ENCODE measurements around the gene TK2. TPM values are rescaled to one million over a fixed set of nuclear protein-coding genes. Genes with fewer than 3 reads are reported as not detected.

The TK2 gene
- total and polyA plus RNA-seq, 9 of the 15 experiments (the other 6 are each of a cell fraction or from before 2014, with no cell fraction given): 1.1 to 10.2 (median 5.3) TPM

DNA sequence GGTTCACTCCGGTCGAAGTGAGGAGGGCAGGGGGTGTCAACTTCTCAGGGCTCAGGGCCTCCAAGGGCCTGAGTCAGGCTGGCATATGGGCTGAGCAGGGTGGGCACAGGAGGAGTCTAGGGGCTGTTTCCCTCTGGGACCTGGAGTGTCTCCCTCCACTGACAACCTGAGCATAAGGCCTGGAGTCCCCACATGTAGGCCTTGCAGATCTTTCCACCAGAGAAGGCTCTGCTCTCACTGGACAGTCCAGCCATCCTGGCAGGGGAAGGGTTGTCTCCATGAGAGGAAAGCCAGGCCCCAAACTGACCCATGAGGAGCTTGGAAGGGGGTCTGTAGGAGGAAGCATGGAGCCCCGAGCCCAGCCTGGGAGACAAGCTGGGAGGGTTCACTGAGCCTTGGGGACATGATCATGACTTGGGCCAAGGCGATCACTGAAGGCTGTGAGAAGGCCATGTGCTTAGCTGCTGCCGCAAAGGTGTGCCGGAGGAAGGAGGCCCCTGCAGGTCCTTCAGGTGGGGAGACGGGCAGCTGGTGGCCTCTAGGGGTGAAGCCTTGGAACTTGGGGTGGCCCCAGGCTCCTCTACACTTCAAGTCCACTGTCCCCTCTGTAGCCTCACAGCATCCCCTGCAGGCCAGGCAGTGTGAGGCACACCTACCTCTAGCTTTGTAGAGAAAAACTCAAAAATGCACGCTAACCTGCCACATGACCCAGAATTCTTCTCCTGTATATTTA lies 39.2 kb upstream of the TK2 start (continued):
- TF ChIP-seq, protein P1, sequence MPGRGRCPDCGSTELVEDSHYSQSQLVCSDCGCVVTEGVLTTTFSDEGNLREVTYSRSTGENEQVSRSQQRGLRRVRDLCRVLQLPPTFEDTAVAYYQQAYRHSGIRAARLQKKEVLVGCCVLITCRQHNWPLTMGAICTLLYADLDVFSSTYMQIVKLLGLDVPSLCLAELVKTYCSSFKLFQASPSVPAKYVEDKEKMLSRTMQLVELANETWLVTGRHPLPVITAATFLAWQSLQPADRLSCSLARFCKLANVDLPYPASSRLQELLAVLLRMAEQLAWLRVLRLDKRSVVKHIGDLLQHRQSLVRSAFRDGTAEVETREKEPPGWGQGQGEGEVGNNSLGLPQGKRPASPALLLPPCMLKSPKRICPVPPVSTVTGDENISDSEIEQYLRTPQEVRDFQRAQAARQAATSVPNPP (IDR thresholded peaks at IDR 0.05; ENCODE audit: borderline replicate concordance, insufficient read depth, insufficient read length): no peak
- no peak for TF ChIP-seq NKRF (IDR thresholded peaks at IDR 0.05; ENCODE audit: borderline replicate concordance)
- TF ChIP-seq CHD2 (IDR thresholded peaks at IDR 0.05; ENCODE audit: low read depth, low read length): no peak
- TF ChIP-seq ZNF212 (CRISPR knock-in tag; IDR thresholded peaks at IDR 0.05): no peak
- TF ChIP-seq SUPT5H (IDR thresholded peaks at IDR 0.05): no peak
- no peak for TF ChIP-seq ZNF12 (CRISPR knock-in tag; IDR thresholded peaks at IDR 0.05)
- no peak for TF ChIP-seq ZNF274 (IDR thresholded peaks at IDR 0.05; ENCODE audit: borderline replicate concordance, low read depth, low read length)
- TF ChIP-seq, protein P2, sequence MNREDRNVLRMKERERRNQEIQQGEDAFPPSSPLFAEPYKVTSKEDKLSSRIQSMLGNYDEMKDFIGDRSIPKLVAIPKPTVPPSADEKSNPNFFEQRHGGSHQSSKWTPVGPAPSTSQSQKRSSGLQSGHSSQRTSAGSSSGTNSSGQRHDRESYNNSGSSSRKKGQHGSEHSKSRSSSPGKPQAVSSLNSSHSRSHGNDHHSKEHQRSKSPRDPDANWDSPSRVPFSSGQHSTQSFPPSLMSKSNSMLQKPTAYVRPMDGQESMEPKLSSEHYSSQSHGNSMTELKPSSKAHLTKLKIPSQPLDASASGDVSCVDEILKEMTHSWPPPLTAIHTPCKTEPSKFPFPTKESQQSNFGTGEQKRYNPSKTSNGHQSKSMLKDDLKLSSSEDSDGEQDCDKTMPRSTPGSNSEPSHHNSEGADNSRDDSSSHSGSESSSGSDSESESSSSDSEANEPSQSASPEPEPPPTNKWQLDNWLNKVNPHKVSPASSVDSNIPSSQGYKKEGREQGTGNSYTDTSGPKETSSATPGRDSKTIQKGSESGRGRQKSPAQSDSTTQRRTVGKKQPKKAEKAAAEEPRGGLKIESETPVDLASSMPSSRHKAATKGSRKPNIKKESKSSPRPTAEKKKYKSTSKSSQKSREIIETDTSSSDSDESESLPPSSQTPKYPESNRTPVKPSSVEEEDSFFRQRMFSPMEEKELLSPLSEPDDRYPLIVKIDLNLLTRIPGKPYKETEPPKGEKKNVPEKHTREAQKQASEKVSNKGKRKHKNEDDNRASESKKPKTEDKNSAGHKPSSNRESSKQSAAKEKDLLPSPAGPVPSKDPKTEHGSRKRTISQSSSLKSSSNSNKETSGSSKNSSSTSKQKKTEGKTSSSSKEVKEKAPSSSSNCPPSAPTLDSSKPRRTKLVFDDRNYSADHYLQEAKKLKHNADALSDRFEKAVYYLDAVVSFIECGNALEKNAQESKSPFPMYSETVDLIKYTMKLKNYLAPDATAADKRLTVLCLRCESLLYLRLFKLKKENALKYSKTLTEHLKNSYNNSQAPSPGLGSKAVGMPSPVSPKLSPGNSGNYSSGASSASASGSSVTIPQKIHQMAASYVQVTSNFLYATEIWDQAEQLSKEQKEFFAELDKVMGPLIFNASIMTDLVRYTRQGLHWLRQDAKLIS (CRISPR knock-in tag; IDR thresholded peaks at IDR 0.05): no peak
- TF ChIP-seq FUS (optimal IDR thresholded peaks at IDR 0.05; ENCODE audit: low read depth, low read length): no peak
- TF ChIP-seq BCOR (IDR thresholded peaks at IDR 0.05): no peak
- no peak for TF ChIP-seq BRD9 (IDR thresholded peaks at IDR 0.05; ENCODE audit: low read depth, partially characterized antibody)
- TF ChIP-seq, protein P3, sequence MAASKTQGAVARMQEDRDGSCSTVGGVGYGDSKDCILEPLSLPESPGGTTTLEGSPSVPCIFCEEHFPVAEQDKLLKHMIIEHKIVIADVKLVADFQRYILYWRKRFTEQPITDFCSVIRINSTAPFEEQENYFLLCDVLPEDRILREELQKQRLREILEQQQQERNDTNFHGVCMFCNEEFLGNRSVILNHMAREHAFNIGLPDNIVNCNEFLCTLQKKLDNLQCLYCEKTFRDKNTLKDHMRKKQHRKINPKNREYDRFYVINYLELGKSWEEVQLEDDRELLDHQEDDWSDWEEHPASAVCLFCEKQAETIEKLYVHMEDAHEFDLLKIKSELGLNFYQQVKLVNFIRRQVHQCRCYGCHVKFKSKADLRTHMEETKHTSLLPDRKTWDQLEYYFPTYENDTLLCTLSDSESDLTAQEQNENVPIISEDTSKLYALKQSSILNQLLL (CRISPR knock-in tag; IDR thresholded peaks at IDR 0.05; ENCODE audit: borderline replicate concordance): no peak
- no peak for TF ChIP-seq TRIM28 (IDR thresholded peaks at IDR 0.05)
- TF ChIP-seq ZC3H11A (IDR thresholded peaks at IDR 0.05; ENCODE audit: low read depth, low read length): no peak
- TF ChIP-seq RBM15 (IDR thresholded peaks at IDR 0.05; ENCODE audit: insufficient read depth, low read length): no peak
- no peak for TF ChIP-seq SMARCC2 (IDR thresholded peaks at IDR 0.05; ENCODE audit: low read depth)
- TF ChIP-seq ILK (tag; IDR thresholded peaks at IDR 0.05; ENCODE audit: borderline replicate concordance, low read depth): no peak
- TF ChIP-seq, protein P4, sequence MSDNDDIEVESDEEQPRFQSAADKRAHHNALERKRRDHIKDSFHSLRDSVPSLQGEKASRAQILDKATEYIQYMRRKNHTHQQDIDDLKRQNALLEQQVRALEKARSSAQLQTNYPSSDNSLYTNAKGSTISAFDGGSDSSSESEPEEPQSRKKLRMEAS (CRISPR knock-in tag; IDR thresholded peaks at IDR 0.05): 0 out of 2 replicates have a peak, but pooled peaks have one; percentile 32
- peak; percentile 37; the same call in 1 of the 2 replicates for TF ChIP-seq L3MBTL2 (IDR thresholded peaks at IDR 0.05)
